HUDEP-2 (cell line): ENCODE measurements around the gene OS9.

Experiments
- DNase-seq, 76 experiments: peaks; one replicate each; lab custom pipeline; 2025; ENCODE audit not compliant: unreplicated experiment in 76 of 76; lab: John Stamatoyannopoulos, UW

Gene OS9

GRCh38 chr12:57751432-57751787 lies 57.5 kb downstream of the OS9 start:
- DNase-seq, result peak in 3 of 76 experiments; percentile 37 to 49 (median 40)

DNA sequence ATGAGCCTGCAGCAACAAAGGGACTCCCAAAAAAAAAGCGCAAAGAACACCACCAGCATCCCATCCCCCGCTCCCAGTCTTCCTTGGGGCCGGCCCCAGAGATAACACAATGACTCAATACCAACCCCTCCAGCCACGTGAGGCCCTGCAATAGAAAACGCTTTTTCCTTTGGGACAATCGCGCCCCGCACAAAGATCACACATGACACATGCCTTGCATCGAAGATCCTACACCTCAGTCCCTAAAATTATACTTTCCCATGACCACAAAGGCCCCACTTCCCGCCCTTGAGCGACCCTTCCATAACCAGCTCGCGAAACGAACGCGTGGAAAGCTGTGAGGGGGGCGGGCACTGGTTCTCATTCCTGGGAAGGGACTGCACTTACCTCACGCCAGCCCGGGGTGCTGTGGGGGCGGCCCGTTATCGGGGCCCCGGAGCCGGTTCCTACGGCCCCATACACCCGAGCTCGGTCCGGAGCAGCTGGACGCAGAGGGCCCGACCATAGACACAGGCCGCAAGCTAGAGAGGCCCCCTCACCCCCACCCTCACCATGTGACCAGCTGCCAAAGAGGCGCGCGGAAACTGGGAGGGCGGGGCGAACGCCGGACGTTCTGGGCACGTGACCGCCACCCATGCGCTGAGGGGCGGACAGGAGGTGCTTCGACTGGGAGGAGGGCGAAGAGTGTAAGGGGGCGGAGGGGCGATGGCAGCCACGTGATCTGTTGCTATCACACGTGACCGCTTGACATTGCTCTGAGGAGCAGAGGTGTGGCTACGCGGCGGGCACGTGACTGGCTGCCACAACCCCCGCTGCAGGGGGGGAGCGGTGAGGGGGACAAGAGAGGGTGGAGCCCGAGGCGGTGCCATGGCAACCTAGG lies 58.1 kb downstream of the OS9 start, which contains the start of gene CDK4:
Gene CDK4 (minus strand): TSS at position 523 of the 880 bp plus-strand sequence. CDS start 593 bp downstream, outside the sequence.
- peak; percentile 70 to 100 (median 99) for DNase-seq

- no peak for DNase-seq
Observed at GRCh38 chr12:57752668-57753000, 58.7 kb downstream of the OS9 start.

DNA sequence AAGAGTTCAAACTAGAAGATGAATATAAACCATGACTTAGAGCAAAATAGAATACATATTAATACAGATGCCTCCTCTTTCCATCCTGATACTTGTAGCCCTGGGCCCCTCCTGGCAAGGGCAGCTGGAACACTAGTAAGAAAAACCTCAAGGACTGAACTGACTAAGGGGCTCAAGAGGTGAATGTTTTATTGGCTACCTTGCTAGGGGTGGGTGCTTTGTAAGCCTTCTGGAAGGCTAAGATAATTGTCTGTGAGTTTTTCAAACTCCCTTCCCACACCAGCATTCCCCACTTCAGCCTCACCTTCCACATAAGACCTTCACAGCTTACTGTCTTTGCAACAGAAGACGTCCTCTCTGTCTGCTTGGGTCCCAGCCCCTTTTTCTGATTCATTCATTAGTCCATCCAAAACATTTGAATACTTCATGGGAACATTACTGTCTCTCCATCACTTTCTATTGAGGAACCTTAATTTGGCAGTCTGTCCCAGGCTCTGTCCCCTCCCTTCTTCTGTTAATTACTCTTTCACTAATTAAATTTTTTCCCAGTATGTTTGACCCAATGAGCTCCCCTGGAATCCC lies 59.9 kb downstream of the OS9 start:
- DNase-seq, result peak in 22 of 76 experiments; percentile 7 to 49 (median 20)

DNA sequence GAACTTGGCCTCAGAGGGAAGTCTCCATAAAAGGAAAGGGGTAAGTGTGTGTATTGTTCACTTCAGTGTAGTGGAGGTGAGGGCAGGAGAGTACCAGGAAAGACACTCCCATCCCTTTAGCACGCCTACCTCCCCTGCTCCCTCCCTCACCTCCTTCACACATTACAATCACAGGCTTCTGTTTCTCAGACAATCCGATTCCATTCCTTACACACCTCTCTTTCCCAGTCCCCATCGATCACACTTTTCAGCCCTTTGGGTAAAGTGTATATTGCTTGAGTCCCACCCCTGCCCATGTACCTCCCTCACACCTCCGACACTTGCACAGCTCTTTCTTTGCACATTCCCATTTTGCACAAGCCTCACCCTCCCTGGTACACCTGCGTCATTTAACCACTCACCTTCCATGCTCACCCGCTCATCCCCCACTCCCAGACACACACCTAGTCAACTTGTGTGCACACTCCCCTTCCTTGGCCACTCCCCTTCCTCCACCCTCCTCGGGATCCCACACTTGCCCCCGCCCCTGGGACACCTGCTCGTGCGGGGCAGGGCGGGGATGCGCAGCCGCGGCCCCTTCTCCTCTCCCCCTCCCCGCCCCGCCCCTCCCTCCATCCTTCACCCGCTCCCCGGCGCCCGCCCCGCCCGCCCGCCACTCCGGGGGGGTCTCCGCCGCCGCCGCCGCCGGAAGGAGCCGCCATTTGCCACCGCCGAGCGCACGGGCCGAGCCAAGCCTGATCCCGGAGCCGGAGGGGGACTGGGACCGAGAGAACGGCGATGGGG lies 60.7 kb downstream of the OS9 start, which contains the start of gene MARCHF9:
Gene MARCHF9 (plus strand): TSS at position 693 of the 783 bp plus-strand sequence. CDS start 426 bp downstream, outside the sequence.
- peak in 45 of 76 experiments; percentile 2 to 61 (median 37) for DNase-seq

GRCh38 chr12:57755194-57755453 lies 61.2 kb downstream of the OS9 start:
- no peak for DNase-seq

- peak in 1 of 76 experiments; percentile 0 for DNase-seq
Observed at GRCh38 chr12:57755454-57756372, 61.8 kb downstream of the OS9 start.

DNA sequence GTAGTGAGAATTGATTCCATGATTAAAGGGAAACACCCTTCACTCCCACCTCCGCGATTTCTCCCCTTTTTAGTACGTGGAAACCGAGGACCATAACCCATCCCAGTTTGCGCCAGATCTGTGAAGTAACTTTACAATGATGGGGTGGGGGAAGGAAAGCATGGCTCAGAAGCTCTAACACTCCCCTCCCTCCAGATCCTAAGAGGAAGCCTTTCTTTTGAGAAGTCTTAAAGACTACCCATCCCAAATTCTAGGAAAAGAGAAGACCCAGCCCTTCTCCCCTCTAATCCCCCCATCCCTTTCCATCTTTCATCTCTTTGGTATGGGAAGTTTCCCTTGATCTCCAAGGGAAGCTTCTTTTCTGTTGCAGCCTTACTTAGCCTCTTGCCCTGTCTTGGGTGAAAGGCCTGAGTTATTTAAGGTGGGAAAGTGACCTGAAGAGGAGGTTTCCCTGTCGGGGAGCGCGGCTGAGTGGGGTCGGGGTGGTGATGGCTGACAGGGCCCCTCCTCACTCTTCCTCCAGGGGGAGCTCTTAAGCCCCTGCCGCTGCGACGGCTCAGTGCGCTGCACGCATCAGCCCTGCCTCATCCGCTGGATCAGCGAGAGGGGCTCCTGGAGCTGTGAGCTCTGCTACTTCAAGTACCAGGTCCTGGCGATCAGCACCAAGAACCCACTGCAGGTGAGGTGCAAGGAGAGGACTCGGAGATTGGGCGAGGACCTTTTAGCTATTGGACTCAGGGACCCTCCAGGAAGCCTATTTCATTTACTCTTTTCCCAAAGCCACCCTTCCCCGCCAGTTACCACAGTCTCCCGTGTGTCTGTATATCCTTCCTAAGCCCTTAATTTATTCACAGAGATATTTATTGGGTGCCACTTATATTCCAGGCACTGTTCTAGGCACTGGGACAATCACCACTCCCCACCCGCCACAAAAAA lies 62.7 kb downstream of the OS9 start:
- peak in 54 of 76 experiments; percentile 6 to 65 (median 34) for DNase-seq

DNA sequence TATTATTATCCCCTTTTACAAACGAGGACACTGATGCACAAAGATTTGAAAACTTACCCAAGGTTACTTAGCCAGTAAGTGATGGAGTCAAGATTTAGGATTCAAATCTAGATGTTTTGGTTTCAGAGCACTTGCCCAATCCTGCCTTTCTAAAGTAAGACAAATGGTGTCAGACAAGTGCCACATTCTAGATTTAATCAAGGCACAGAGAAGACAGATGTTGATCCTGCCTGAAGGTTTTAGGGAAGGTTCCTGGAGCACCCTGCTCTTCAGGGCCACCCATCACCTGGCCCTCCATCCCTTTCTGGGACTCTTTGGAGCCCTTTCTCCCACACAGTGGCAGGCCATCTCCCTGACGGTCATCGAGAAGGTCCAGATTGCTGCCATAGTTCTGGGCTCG lies 63.8 kb downstream of the OS9 start:
- DNase-seq, result no peak

GRCh38 chr12:57758552-57759359 lies 64.8 kb downstream of the OS9 start:
- DNase-seq, result no peak

- peak in 21 of 76 experiments; percentile 3 to 48 (median 17) for DNase-seq
Observed at GRCh38 chr12:57759360-57759980, 65.5 kb downstream of the OS9 start.

DNA sequence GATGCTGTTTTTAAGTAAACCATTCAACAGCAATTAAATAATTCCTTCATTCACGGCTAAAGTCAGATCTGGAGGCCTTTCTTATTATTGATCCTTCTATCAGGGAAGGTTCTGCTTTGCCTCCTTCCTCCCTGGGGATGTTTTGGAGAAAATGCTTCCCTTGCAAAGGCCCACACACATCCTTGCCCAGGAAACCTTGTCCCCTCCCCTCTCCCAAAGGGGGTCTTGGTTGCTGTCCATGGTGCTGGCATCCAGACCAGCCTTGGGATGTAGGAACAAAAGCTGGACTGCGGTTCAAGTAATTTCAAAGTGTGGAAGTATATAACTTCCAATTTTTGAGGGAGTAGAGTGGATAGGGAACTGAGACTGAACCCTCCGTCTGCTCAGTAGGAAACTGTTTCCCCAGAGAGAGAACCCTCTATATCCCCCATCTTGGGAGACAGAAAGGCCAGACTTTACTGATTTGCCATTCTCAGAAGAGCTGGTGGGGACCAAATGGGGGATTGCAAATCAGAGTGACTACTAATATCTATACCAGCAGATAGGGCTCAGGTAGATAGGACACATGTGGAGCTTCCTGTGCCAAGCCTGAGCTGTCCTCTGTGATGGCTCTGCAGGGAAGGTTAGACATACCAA lies 66.5 kb downstream of the OS9 start:
- DNase-seq, result no peak

GRCh38 chr12:57761391-57761998 lies 67.6 kb downstream of the OS9 start:
- DNase-seq, result no peak

GRCh38 chr12:57762463-57762862 lies 68.5 kb downstream of the OS9 start:
- no peak for DNase-seq

DNA sequence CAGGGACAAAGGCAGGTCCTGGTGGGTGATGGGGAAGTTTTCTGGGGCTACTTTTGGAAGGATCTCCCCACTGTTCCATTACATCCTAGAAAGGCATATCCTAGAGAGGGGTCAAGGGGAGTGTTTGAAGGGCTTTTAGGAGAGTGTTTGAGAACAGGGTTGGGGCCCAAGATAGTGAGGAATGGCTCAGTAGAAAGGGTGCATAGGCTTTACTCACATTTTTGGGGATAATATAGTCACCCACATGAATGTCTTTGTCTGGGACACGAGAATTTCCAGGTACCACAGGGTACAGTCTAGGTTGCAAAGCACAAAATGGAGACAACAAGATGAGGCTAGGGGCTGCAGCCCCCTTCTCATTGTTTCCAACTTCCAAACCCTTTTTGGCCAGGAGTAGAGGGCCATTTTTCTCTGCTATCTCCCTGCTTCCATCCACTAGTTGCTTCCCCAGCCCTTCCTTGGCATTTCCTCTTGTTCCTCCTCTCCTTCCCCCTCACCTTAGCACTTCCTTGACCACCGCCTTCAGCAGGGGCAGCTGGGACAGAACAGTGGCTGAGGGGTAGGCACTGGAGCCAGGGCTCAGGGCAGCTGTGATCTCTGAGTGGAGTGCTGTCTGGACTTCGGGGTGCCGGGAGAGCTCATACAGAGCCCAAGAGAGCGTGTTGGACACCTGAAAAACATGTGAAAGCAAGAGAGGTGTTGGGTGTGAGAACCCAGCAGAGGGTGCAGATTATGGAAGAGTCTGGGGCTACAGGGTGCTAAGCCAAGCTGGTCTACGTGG lies 70.1 kb downstream of the OS9 start:
- no peak for DNase-seq

- DNase-seq, result peak in 2 of 76 experiments; percentile 43 to 49
Observed at GRCh38 chr12:57764662-57765002, 70.7 kb downstream of the OS9 start.
